ENCODE measurements around the gene NBEA.

NBEA gene

GRCh38 chr13:35501661-35502235, 559.7 kb downstream of the NBEA start:
- no peak for DNase-seq (ENCODE audit: low spot score)

- no peak for DNase-seq (ENCODE audit: low spot score)
Measured at GRCh38 chr13:35502456-35502855, 560.4 kb downstream of the NBEA start.

- DNase-seq (ENCODE audit: low spot score) = no peak
Measured at GRCh38 chr13:35512271-35512920, 570.3 kb downstream of the NBEA start.

- no peak for DNase-seq (ENCODE audit: low spot score)
Measured at GRCh38 chr13:35514061-35514477, 572.0 kb downstream of the NBEA start.

- DNase-seq (ENCODE audit: low spot score) = no peak
Measured at GRCh38 chr13:35514801-35515502, 572.9 kb downstream of the NBEA start.

GRCh38 chr13:35518337-35518946, 576.4 kb downstream of the NBEA start:
- no peak for DNase-seq (ENCODE audit: low spot score)

GRCh38 chr13:35524171-35524570, 582.1 kb downstream of the NBEA start:
- no peak for DNase-seq (ENCODE audit: low spot score)

GRCh38 chr13:35526577-35526976, 584.5 kb downstream of the NBEA start:
- DNase-seq (ENCODE audit: low spot score) = no peak

GRCh38 chr13:35527451-35527850, 585.4 kb downstream of the NBEA start:
- no peak for DNase-seq (ENCODE audit: low spot score)

GRCh38 chr13:35530147-35530546, 588.1 kb downstream of the NBEA start:
- no peak for DNase-seq (ENCODE audit: low spot score)

- no peak for DNase-seq (ENCODE audit: low spot score)
Measured at GRCh38 chr13:35530581-35530980, 588.5 kb downstream of the NBEA start.

GRCh38 chr13:35531526-35531925, 589.5 kb downstream of the NBEA start:
- DNase-seq (ENCODE audit: low spot score) = no peak

GRCh38 chr13:35534343-35534742, 592.3 kb downstream of the NBEA start:
- no peak for DNase-seq (ENCODE audit: low spot score)

- no peak for DNase-seq (ENCODE audit: low spot score)
Measured at GRCh38 chr13:35548790-35549189, 606.7 kb downstream of the NBEA start.

GRCh38 chr13:35549481-35549880, 607.4 kb downstream of the NBEA start:
- DNase-seq (ENCODE audit: low spot score) = no peak

GRCh38 chr13:35552172-35552844, 610.2 kb downstream of the NBEA start:
- no peak for DNase-seq (ENCODE audit: low spot score)

GRCh38 chr13:35554972-35555623, 613.0 kb downstream of the NBEA start:
- no peak for DNase-seq (ENCODE audit: low spot score)

GRCh38 chr13:35557475-35557874, 615.4 kb downstream of the NBEA start:
- no peak for DNase-seq (ENCODE audit: low spot score)

GRCh38 chr13:35561540-35561939, 619.5 kb downstream of the NBEA start:
- no peak for DNase-seq (ENCODE audit: low spot score)

- no peak for DNase-seq (ENCODE audit: low spot score)
Measured at GRCh38 chr13:35565273-35565672, 623.2 kb downstream of the NBEA start.

GRCh38 chr13:35566340-35566739, 624.3 kb downstream of the NBEA start:
- no peak for DNase-seq (ENCODE audit: low spot score)

GRCh38 chr13:35567406-35567980, 625.4 kb downstream of the NBEA start:
- DNase-seq (ENCODE audit: low spot score) = no peak
